SKM-1 treated with dmso at 0.1 percent for 144 hours (cell line): ENCODE data around the gene NDRG3.

Experiments used
- DNase-seq: peaks from one replicate; lab custom pipeline; 2025; ENCODE audit not compliant: unreplicated experiment; lab: John Stamatoyannopoulos, UW

The NDRG3 gene

DNA sequence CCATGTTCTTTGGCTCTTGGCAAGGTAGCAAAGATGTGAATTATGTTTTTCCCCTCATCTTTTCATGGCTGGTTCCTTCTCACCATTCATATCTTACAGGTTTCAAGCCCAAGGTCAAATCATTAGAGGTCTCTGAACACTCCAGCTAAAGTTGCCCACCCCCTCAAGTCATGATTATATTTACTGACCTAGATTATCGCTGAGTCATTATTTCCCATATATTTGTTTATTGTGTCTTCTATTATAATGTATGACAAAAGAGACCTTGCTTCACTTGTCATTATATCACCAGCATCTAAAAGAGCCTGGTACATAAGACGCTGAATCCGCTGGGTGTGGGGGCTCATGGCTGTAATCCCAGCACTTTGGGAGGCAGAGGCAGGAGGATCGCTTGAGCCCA, 15.2 kb upstream of the NDRG3 start:
- DNase-seq, result no peak

DNA sequence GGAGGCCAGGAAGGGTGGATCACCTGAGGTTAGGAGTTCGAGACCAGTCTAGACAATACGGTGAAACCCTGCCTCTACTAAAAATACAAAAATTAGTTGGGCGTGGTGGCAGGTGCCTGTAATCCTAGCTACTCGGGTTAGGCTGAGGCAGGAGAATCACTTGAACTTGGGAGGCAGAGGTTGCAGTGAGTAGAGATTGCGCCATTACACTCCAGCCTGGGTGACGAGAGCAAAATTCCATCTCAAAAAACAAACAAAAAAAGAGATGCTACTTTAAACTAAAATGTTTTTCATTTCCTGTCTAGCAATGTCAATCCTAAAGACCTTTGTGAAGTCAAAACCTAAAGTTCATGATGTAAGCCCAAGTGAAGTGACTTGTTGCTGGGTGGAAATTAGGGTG, 14.8 kb upstream of the NDRG3 start:
- DNase-seq, result no peak

DNA sequence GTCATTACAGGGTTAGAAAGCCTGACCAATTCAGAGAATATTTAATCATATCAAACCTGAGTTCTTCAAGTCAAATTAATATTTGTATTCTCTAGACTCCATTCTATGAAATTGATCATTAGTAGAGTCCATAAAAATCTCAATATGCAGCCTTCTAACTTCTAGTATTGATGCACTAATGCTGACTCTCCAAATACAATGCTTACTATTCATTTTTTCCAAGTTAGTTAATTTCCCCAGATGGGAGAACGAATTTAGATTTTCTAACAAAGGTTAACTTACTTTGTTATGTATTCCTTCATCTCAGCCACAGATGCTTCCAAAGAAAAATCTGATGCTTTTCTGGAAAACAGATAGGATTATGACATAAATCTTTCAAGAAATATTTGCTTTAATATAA, 12.4 kb upstream of the NDRG3 start:
- no peak for DNase-seq

DNA sequence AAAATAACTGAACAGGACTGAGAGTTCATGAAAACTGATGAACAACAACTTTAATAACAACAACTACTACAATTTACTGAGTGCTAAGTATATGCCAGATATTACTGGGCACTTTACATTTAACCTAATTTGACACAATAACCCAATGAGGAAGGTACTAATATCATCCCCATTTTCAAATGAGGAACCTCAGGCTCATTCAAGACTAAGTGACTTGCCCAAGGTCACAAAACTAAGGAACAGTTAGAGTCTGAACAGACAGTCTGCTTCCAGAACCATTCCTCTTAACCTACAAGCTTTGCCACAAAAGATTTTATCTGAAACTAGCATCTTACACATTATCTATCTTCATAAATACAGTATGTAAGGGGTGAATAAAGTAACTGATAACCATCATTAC, 10.6 kb upstream of the NDRG3 start:
- DNase-seq, result no peak

DNA sequence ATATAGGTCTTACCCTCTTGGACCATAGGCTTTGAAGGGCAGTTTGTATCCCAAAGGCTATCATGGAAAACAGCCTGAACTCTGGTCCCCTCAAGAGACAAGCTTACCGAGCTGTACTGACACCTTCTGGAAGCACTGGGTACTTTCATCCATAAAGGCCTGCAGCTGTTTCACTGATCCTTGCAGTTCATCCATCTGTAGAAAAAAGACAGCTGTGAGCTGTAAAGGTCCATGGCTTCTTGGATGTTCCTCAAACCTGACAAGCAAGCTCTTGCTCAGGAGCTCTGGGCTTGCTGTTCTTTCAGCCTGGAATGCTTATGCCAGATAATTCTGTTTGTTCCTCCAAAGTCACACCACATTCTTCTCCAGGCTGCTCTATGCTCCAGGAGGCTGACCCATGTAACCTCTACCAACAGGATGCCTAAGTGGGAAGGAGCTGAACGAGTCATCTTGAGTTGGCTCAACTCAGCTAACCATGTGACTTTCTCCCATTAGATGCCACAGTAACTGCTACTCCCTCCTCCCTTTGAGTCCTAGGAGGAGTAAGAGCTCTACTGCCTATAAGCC, 8.8 kb upstream of the NDRG3 start:
- peak; percentile 54 for DNase-seq

DNA sequence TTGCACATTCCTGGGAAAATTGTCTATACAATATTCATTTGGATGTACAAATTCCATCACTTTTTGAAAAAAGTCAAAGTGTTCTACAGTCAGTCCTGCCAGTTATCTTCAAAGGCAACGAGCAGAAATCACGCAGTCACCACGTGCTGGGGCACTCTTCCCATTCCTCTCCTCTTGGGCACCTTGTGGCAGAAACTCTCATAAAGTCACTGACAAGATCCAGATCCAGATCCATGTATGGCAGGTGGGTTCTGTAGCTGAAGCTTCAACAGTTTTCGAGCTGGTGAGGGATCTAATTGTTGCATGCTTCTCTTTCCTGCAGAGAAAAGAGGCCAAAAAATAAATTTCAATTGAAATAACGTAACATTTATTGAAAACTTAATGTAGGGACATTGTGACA, 6.7 kb upstream of the NDRG3 start:
- no peak for DNase-seq

DNA sequence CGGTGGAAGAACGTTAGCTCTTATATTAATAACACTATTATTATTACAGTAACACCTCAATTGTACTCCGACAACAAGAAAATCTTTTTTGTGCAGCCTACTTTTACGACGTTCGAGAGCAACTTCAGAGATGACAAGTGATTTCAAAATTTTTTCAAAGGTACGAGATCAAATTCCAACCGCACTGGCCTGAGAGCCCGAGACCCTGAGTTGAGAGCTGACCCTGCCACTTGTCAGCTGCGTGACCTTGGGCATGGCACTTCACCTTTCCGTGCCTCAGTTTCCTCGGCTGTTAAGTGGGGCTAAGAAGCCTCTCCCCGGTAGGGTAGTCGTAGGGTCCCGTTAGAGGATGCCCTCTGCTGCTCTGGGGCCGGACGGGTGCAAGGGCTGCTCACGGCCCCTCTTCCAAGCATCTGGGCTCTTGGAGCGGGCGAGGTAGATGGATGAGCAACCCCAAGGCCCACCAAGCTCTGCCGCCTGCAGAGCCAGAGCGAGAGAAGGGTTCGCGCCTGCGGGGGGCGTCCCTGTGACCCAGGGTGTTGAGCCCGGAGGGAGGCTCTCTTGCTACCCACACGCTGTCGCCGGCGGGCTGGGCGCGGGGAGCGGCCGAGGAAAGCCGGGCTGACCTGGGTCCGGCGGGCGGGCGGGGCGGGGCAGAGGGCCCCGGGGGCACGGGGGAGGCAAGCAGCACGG, 510 bp downstream of the NDRG3 start:
- DNase-seq, result no peak

DNA sequence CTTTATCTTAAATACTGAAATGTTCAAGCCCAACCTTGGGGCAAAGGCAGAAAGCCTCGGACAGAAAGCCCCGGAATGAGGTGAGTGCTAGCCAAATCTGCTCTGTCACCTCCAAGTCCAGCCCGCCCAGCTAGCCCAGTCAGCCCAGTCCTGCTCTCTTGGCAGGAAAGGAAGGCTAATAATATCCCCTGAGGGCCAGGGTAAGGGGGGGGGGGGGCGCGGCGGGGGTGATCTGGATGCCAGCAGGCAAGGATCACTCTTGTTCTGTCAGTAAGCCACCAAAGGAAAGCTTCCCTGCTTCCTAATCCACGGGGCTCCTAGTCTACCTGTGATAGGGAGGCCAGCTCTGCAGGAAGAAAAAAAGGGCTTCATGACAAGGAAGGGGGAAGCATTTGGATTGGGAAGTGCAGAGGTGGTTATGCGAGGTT, 1.1 kb downstream of the NDRG3 start:
- no peak for DNase-seq

DNA sequence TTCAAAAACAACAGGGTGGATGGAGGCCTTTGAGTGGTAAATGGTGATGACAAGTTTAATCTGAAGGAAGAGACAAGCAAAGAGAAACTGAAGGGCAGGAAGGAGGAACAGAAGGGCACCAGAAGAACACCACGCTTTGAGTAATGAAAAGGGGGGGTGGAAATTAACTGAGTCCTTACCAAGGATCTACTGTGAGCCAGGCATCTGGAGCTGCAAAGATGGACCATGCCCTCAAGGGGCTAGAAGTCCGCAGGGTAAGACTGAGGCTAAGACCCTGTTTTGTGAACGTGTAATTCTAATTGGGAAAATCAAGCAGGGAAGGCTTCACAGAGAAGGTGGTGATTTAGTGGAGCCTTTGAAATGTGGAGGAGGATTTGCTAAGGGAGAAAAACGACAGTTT, 1.6 kb downstream of the NDRG3 start:
- no peak for DNase-seq

DNA sequence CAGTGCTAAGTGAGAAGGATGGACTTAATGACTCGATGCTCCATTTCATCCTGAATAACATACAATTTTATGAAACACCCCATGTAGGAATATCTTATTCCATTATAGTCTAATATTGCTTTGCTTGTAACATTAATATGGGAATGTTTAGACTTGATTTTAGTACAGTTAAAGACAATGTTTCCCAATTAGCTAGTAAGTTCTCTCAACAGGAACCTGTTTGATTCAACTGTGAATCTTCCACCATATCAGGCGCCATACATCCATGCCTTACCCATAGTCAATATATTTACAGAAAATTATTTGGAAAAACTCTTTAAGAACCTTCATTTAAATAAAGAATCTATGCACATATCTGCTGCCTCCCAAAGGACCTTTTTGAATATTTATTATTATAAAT, 3.3 kb downstream of the NDRG3 start:
- no peak for DNase-seq

DNA sequence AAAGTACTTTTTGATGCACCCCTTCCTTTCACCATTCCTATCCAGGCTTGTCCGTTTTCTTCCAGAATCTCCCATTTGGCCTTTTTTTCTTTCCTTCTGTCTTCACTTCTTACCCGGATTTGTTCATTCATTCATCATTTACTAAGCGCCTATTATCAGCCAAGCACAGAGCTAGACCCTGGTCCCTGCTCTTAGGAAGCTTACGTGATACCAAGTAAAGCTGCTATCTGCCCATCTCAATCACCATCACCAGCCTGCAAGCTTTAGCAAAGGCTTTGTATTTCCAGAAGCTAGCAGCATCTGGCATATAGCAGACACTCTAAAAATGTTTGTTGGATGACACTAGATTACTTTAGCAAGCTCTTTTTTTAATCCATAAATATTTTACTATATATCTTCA, 4.8 kb downstream of the NDRG3 start:
- DNase-seq, result no peak

DNA sequence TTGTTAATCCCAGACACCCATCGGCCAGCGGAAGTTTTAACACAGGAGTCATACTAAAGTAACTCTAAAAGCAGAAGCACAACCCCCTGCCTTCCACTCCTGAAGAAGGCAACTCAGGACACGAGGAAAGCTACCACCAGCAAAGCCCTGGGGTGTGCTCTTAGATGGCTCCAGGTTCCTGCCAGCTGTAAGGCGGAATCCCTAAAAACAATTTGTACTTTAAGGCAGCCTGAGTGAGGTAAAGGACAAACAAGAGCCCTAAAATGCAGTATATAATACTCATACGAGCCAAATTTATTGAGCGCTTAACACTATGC, 8.7 kb downstream of the NDRG3 start:
- DNase-seq, result no peak

DNA sequence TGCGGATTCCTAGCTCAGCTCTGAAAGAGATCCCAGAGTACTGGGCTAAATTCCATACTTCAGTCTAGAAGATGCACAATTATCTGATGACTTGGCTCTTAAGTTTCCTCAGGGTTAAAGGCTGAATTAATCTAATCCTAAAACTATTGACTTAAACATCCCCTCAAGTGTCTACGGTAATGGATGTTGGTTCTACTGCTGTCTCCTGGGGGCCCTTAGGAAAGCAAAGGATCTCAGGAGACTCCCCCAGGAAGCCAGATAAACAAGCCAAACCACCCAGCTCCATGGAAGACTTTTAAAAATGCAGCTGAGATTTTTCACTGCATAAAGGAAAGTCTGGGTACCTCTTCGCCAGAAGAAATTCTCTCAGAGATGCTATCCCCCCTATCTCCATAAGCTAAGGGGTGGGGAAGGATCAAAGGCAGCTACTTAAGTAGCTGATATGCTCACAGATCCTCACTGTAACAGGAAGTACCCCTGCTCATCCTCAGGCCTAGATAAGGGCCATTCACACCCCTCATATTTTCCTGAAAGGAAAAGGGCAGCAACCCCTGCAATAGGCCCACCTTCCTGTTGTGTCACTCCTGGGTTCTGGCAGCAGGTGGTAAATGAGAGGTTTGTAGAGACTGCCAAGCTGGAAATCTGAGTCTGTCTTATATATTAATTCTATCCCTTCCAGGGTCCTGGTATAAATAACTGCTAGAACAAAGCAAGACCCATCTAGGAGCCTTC, 9.3 kb downstream of the NDRG3 start:
- DNase-seq, result no peak

DNA sequence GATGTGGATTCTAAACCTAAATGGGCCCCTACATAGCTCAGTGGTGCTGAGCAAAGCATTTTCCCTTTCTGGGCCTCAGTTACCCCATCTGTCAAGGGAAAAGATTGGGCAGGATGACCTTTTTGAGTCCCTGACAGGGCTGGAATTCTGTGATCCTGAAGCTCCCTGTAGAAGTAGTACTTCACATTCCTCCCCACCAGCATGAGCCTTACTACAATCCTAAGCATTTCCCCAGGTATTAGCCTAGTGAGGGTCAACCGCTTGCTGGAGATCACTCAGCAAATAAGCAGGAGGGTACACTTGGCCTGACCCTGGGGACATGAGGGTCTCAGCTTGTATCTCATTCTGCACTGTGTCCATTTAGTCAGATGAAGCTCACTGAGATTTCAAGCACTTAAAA, 13.4 kb downstream of the NDRG3 start:
- DNase-seq, result no peak

DNA sequence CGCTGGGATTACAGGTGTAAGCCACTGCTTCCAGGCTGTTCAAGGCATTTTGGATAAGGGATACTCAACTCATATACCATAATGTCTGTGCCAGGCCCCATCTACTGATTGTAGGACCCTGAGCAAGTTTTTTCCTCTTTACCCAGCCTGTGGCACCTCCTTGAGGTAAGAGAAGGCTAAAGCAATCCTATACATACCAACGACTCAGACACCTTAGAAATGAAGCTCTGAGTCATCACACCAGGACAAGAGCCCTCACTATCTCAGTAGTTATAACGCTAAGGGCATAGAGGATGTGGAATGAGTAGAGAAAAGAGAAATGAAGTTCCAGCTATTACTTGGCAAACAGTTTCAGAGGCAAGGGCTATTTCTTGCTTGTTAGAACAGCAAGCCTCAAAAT, 16.9 kb downstream of the NDRG3 start:
- no peak for DNase-seq

DNA sequence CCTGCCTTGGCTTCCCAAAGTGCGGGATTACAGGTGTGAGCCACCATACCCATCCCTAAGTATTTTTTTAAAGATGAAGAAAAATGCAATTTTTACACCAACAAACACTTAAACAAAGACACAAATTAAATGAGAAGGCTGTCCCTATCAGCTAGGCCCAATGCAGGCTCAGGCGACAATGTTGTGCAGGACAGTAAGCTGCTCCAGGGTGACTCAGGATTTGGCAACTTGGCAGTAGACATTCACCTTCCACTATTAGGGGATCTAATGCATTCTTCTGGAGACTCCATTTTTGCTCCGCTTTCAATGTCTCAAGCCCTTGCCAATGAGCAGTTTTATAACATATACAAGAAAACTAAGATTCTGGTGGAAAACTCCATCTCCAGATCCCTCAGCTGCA, 19.7 kb downstream of the NDRG3 start:
- DNase-seq, result no peak

DNA sequence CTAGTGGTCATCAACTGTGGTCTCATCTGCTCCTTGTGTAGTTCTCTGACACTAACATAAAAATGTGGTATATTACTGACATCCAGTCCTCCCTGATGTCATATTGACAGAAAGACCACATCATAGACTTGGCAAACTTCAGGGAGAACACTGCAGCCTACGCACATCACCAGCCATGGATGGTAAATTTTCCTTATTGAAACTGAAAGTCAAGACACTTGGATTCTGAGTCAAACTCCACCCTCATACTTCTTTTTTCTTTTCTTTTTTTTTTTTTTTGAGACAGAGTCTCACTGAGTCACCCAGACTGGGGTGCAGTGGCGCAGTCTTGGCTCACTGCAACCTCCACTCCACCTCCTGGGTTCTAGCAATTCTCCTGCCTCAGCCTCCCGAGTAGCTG, 25.4 kb downstream of the NDRG3 start:
- no peak for DNase-seq

DNA sequence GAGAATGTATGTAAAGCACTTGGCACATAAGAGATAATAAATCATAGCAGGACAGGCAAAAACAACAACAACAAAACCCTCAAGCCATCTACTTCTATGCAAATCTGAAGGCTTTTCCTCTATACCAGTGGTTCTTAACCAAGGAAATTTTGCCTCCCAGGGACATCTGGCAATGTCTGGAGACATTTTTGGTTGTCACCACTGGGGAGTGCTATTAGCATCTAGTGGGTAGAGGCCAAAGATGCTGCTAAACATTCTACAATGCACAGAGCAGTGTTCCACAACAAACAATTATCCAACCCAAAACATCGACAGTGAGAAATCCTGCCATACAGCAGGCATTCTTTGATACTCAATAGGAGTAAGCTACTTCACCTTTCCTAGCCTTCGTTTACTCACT, 28.2 kb downstream of the NDRG3 start:
- DNase-seq, result no peak

DNA sequence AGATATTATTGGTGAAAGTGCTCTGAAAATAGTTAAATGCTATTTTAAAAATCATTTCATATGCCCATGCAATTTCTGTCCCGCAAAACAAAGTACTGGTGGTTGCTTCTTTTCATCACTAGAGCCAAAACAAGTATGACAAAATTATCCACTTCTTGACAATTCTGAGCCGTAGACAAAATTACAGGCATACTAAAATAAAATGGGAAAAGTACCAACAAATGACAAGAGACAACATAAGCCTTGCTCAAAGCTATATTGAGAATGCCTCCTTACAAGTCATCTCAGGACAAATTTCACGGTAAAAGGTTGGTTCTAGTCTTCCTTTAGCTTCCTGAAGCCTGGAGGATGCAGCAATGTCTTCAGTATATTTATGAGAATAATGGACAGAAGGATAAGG, 28.9 kb downstream of the NDRG3 start:
- no peak for DNase-seq

DNA sequence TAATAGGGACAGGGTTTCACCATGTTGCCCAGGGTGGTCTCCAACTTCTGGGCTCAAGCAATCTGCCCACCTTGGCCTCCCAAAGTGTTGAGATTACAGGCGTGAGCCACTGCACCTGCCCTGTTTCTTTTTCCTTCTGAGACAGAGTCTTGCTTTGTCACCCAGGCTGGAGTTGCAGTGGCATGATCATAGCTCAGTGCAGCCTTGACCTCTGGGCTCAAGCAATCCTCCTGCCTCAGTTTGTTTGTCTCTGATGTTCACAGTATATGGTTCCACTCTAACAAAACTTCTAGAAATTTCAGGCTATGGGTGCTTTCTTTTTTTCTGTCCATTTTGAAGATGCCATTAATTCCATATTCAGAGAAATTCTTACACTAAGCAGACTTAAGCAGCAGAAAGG, 33.1 kb downstream of the NDRG3 start:
- DNase-seq, result no peak

DNA sequence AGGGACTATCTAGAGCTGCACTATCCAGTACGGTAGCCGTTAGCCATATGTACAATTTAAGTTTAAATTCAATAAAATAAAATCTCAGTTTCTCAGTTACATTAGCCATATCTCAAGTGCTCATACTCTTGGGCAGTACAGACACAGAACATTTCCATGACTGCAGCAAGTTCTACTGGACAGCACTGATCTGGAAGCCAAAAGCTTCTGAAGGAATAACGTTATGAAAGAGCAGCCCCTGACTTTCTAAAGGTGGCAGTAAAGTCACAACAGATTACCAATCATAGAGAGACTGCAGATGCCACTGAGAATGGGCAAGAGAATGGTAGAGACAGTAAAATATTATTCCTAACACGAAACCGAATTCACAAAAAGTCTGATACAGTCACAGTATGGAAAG, 36.8 kb downstream of the NDRG3 start:
- no peak for DNase-seq

DNA sequence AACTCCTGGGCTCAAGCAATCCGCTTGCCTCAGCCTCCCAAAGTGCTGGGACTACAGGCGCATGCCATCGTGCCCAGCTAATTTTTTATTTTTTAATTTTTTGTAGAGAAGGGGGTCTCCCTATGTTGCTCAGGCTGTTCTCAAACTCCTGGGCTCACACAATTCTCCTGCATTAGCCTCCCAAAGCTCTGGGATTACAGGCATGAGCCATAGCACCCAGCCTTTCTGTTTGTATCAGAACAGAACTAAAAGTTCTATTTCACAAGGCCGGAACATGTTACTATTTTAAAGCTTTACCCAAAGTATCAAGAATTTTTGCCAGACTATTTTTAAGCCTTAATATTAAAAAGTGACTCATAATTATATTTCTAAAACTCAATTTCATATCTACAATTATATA, 42.4 kb downstream of the NDRG3 start:
- no peak for DNase-seq

DNA sequence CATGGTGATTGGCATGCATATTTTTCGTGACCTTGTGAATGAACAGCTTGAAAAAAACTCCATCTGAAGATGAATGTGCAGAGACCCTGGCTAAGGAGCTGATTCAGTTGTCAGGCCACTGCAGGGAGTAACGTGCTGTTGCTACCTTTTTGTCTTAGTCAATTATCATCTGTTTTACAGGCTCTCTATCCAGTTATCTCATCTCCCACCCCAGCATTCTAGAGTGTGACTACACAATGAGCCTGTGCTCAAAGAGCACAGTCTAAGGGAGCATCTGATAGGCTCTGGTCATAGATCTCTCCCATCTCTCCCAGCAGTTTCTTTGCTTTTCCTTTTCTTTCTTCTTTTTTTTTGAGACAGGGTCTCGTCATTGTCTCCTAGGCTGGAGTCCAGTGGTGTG, 45.5 kb downstream of the NDRG3 start:
- no peak for DNase-seq
